Immature natural killer cell (primary cell): Measurements from ENCODE around the gene ATF6. TPM values are rescaled to one million over a fixed set of nuclear protein-coding genes. Genes with fewer than 3 reads are reported as not detected.

Experiments used
- DNase-seq, 3 donors: peaks; one replicate each; pipeline ENCODE4 v3.0.0; 2022; ENCODE audit warnings: mixed read lengths in 1 of 3
- H3K27ac Mint-ChIP-seq, 6 donors: one replicate each; pipeline ENCODE4 v1.8.0; 2020; ENCODE audit warnings: mixed read lengths in 6 of 6, mild to moderate bottlenecking in 5 of 6, inconsistent platforms in 4 of 6, moderate library complexity in 3 of 6
- H3K27me3 Mint-ChIP-seq, 3 donors: one replicate each; pipeline ENCODE4 v1.8.0; 2020 to 2021; ENCODE audit warnings: low read depth in 3 of 3, mild to moderate bottlenecking in 3 of 3, mixed read lengths in 3 of 3, moderate library complexity in 3 of 3, inconsistent platforms in 1 of 3
- H3K36me3 Mint-ChIP-seq, 3 donors: one replicate each; pipeline ENCODE4 v1.8.0; 2020; ENCODE audit warnings: mixed read lengths in 3 of 3, inconsistent platforms in 2 of 3, mild to moderate bottlenecking in 2 of 3
- H3K4me1 Mint-ChIP-seq, 2 donors: one replicate each; pipeline ENCODE4 v1.8.0; 2020; ENCODE audit warnings: inconsistent platforms in 2 of 2, mild to moderate bottlenecking in 2 of 2, mixed read lengths in 2 of 2, moderate library complexity in 1 of 2
- H3K4me3 Mint-ChIP-seq, 5 donors: one replicate each; pipeline ENCODE4 v1.8.0; 2020; ENCODE audit warnings: mild to moderate bottlenecking in 5 of 5, mixed read lengths in 5 of 5, inconsistent platforms in 3 of 5, moderate library complexity in 3 of 5
- H3K9me3 Mint-ChIP-seq, 6 donors: one replicate each; pipeline ENCODE4 v1.8.0; 2020; ENCODE audit warnings: mild to moderate bottlenecking in 6 of 6, mixed read lengths in 6 of 6, inconsistent platforms in 4 of 6, moderate library complexity in 3 of 6
- polyA plus RNA-seq, 3 donors: library from polyadenylated mRNA; unstranded; fragments of 300-500 nt; fragmentation: Illumina TruSeq; gene quantifications; one replicate each; pipeline ENCODE4 v1.2.3, GENCODE V29; 2021

The ATF6 gene
- polyA plus RNA-seq, 3 donors from 2014 or later: 10.3 to 14.2 (median 11.0) TPM

GRCh38 chr1:161872506-161872905 lies 106.4 kb downstream of the ATF6 start:
- Mint-ChIP-seq H3K9me3 (no peaks in the 10 kb centered on the region), H3K27ac (no peak overlapping the region)

DNA sequence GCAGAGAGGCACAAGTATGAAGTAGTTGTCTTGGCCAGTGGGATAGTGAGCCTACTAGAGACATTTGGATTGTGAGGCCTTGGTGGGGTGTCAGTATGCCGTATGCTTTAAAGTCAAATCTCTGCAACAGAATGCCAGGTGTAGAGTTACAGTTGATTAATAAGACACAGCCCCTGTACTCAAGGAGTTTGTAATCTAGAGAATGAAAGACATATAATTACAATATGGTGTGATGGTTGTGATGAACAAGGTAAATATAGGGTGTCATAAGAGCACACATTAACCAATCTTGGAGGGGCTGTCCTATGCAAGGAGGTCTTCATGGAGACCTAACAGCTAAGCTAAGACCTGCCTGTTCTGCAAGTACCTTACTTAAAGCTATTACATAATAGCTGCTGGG lies 113.1 kb downstream of the ATF6 start:
- Mint-ChIP-seq H3K4me1 (no peaks in the 10 kb centered on the region), H3K27ac (no peak overlapping the region)

More at GRCh38 chr1:161872506-161872905, 106.4 kb downstream of the ATF6 start:
- no peaks in the 10 kb centered on the region for H3K4me1 Mint-ChIP-seq
- H3K27me3 Mint-ChIP-seq: peaks cover 0 to 2% (median 0%) of the 10 kb centered on the region in 3 donors
- H3K4me3 Mint-ChIP-seq: no peak overlapping the region
- DNase-seq: no peak
- H3K36me3 Mint-ChIP-seq: peaks cover 9 to 18% (median 18%) of the 10 kb centered on the region in 3 donors

GRCh38 chr1:161884475-161884874 lies 118.4 kb downstream of the ATF6 start:
- no peak for DNase-seq
- H3K36me3 Mint-ChIP-seq: peaks cover 13 to 15% (median 14%) of the 10 kb centered on the region in 3 donors
- H3K4me1 Mint-ChIP-seq: no peaks in the 10 kb centered on the region
- no peak overlapping the region for H3K4me3 Mint-ChIP-seq
- no peaks in the 10 kb centered on the region for H3K9me3 Mint-ChIP-seq
- H3K27me3 Mint-ChIP-seq: no peaks in the 10 kb centered on the region
- H3K27ac Mint-ChIP-seq: no peak overlapping the region

More for the DNA sequence above, 113.1 kb downstream of the ATF6 start:
- H3K4me3 Mint-ChIP-seq: no peak overlapping the region
- no peak for DNase-seq
- no peaks in the 10 kb centered on the region for H3K36me3 Mint-ChIP-seq
- H3K27me3 Mint-ChIP-seq: no peaks in the 10 kb centered on the region
- no peaks in the 10 kb centered on the region for H3K9me3 Mint-ChIP-seq

DNA sequence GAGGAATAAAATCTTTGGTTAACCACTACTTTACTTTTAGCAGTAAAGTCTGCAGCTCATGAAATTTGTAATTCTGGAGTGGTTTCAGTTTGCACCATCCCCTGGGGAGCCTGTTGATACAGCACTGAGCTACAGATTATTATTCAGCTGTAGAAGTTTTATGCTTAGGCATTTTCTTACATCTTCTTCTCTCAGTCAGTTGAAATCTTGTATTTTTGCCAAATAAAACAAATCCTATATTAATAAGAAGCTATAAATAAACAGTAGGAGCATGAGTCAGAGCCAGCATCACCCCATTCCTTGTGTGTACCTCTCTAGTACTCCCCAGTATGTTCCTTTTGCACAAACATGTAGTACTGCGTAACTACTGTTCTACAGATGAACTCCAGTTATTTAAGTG lies 118.9 kb downstream of the ATF6 start:
- Mint-ChIP-seq H3K27me3 (no peaks in the 10 kb centered on the region), H3K4me3 (no peak overlapping the region), H3K36me3 (peaks cover 18 to 20% (median 18%) of the 10 kb centered on the region in 3 donors), H3K4me1 (no peaks in the 10 kb centered on the region), H3K9me3 (peaks cover 0 to 1% (median 0%) of the 10 kb centered on the region in 6 donors), H3K27ac (no peak overlapping the region)
- no peak for DNase-seq

- peaks cover 0 to 2% (median 0%) of the 10 kb centered on the region in 6 donors for H3K9me3 Mint-ChIP-seq
- H3K36me3 Mint-ChIP-seq: peaks cover 20 to 27% (median 22%) of the 10 kb centered on the region in 3 donors
- H3K4me3 Mint-ChIP-seq: no peak overlapping the region
- H3K27ac Mint-ChIP-seq: no peak overlapping the region
- H3K27me3 Mint-ChIP-seq: no peaks in the 10 kb centered on the region
- no peaks in the 10 kb centered on the region for H3K4me1 Mint-ChIP-seq
- DNase-seq: no peak
These were observed 119.6 kb downstream of the ATF6 start for GRCh38 chr1:161885759-161886158.

DNA sequence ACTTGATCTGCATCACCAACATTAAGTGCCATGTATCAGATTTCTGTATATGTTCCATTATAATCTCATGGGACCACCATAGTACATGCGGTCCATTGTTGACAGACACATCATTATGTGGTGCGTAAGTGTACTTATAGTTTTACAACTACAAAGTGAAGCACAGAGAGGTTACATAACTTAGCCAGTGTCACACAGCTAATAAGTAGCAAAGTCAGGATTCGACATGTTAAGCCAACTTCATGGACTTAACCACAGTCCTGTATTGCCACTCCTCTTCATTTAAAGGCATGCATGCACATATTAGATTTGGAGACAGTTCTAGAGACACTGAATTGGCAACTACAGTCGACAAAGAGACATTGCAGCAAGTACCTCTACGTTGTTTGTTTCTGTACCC lies 120.5 kb downstream of the ATF6 start:
- no peak for DNase-seq
- Mint-ChIP-seq H3K4me3 (no peak overlapping the region), H3K27ac (no peak overlapping the region), H3K9me3 (peaks cover 0 to 2% (median 0%) of the 10 kb centered on the region in 6 donors), H3K27me3 (peaks cover 0 to 4% (median 0%) of the 10 kb centered on the region in 3 donors), H3K4me1 (no peaks in the 10 kb centered on the region), H3K36me3 (peaks cover 24 to 34% (median 25%) of the 10 kb centered on the region in 3 donors)

DNA sequence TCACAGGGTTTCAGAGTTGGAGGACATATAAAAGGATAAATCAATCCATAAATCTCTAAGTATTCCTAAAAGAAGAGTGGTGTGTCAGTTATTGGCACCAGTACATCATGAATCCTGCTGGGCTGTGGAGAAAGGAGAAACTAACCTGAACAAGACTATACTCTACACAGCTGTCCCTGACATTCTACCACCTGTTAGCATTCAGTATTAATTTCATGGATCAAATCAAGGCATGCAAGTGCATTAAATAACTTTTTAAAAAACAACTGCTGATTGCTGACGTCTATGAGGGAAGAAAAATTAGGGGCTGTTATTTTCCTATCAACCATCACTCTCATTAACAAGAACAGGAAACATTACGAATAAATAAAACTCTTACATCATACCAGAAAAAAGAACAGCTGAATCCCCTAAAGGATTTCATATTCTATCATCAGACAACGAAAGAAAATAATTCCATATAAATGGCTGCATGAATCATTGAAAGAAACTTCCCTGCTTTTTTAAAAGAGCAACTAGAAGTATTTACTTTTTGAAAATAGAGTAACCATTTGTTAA lies 121.7 kb downstream of the ATF6 start:
- Mint-ChIP-seq H3K4me1 (no peaks in the 10 kb centered on the region), H3K4me3 (no peak overlapping the region), H3K9me3 (peaks cover 0 to 2% (median 0%) of the 10 kb centered on the region in 6 donors), H3K27me3 (peaks cover 0 to 4% (median 0%) of the 10 kb centered on the region in 3 donors), H3K27ac (no peak overlapping the region), H3K36me3 (peaks cover 25 to 39% (median 33%) of the 10 kb centered on the region in 3 donors)
- DNase-seq: no peak

- H3K4me1 Mint-ChIP-seq: no peaks in the 10 kb centered on the region
- H3K36me3 Mint-ChIP-seq: peaks cover 28 to 41% (median 39%) of the 10 kb centered on the region in 3 donors
- peaks cover 0 to 2% (median 0%) of the 10 kb centered on the region in 6 donors for H3K9me3 Mint-ChIP-seq
- H3K27ac Mint-ChIP-seq: no peak overlapping the region
- H3K27me3 Mint-ChIP-seq: peaks cover 0 to 4% (median 0%) of the 10 kb centered on the region in 3 donors
- H3K4me3 Mint-ChIP-seq: no peak overlapping the region
- no peak for DNase-seq
These were observed 124.5 kb downstream of the ATF6 start for GRCh38 chr1:161890574-161890973.

GRCh38 chr1:161899091-161899490 lies 133.0 kb downstream of the ATF6 start:
- Mint-ChIP-seq H3K9me3 (no peaks in the 10 kb centered on the region), H3K4me3 (no peak overlapping the region), H3K36me3 (peaks cover 0 to 5% (median 0%) of the 10 kb centered on the region in 3 donors), H3K27me3 (no peaks in the 10 kb centered on the region), H3K27ac (no peak overlapping the region), H3K4me1 (no peaks in the 10 kb centered on the region)
- DNase-seq: no peak

- Mint-ChIP-seq H3K4me1 (no peaks in the 10 kb centered on the region), H3K4me3 (no peak overlapping the region), H3K27ac (no peak overlapping the region), H3K27me3 (no peaks in the 10 kb centered on the region), H3K36me3 (peaks cover 0 to 5% (median 0%) of the 10 kb centered on the region in 3 donors), H3K9me3 (no peaks in the 10 kb centered on the region)
- no peak for DNase-seq
These were observed 134.0 kb downstream of the ATF6 start for GRCh38 chr1:161900160-161900559.

DNA sequence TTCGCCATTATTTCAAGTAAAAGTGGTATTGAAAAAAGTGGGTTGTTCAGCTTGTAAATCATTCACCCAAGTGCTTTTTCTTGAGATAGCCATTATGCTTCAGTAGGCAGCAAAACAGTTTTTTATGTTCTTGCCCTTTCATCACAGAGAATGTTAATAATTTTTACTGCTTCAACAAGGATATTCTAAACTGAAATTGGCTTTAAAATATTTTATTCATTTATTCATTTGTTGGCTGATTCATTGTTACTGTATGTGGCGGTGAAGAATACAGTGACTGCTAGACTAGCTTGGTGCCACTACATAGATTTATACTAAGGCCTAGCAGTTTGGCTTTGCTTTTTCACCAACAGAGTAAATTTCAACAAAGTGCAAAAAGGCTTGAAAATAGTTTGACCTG lies 136.1 kb downstream of the ATF6 start:
- Mint-ChIP-seq H3K36me3 (peaks cover 0 to 5% (median 0%) of the 10 kb centered on the region in 3 donors), H3K27me3 (no peaks in the 10 kb centered on the region), H3K4me3 (no peak overlapping the region), H3K9me3 (no peaks in the 10 kb centered on the region), H3K27ac (no peak overlapping the region), H3K4me1 (no peaks in the 10 kb centered on the region)
- no peak for DNase-seq

GRCh38 chr1:161905269-161905884 lies 139.3 kb downstream of the ATF6 start:
- peak in 1 of 3 donors; percentile 7 for DNase-seq
- Mint-ChIP-seq H3K4me1 (peaks cover 0 to 2% of the 10 kb centered on the region in 2 donors), H3K27me3 (no peaks in the 10 kb centered on the region), H3K9me3 (no peaks in the 10 kb centered on the region), H3K27ac (no peak overlapping the region), H3K36me3 (no peaks in the 10 kb centered on the region), H3K4me3 (no peak overlapping the region)

GRCh38 chr1:161907265-161907664 lies 141.1 kb downstream of the ATF6 start:
- H3K4me3 Mint-ChIP-seq: no peak overlapping the region
- DNase-seq: no peak
- H3K27me3 Mint-ChIP-seq: no peaks in the 10 kb centered on the region
- H3K9me3 Mint-ChIP-seq: no peaks in the 10 kb centered on the region
- no peak overlapping the region for H3K27ac Mint-ChIP-seq
- no peaks in the 10 kb centered on the region for H3K36me3 Mint-ChIP-seq
- peaks cover 0 to 2% of the 10 kb centered on the region in 2 donors for H3K4me1 Mint-ChIP-seq

GRCh38 chr1:161908264-161908663 lies 142.1 kb downstream of the ATF6 start:
- Mint-ChIP-seq H3K4me3 (no peak overlapping the region), H3K27ac (no peak overlapping the region), H3K9me3 (no peaks in the 10 kb centered on the region), H3K36me3 (peaks cover 3 to 8% (median 4%) of the 10 kb centered on the region in 3 donors), H3K27me3 (no peaks in the 10 kb centered on the region), H3K4me1 (peaks cover 0 to 2% of the 10 kb centered on the region in 2 donors)
- DNase-seq: no peak
